Adrenal gland (tissue), 12 donors: Measurements from ENCODE around the gene ZNF775. TPM values are rescaled to one million over a fixed set of nuclear protein-coding genes. Genes with fewer than 3 reads are reported as not detected.

Experiments
- DNase-seq, 7 donors: peaks; one replicate each; pipeline ENCODE4 v3.0.0-alpha.2; 2019 to 2020
- H3K27ac ChIP-seq, 5 donors: fragments of 200-600 bp; sonication (generic) in 4 of 5; 1 replicate in 3 of 5; 2 replicates in 2 of 5; pipeline versions ENCODE4 v1.5.1 to v1.8.0; 2016 to 2020; ENCODE audit warnings: mild to moderate bottlenecking in 1 of 5
- H3K27me3 ChIP-seq: fragments of 200-600 bp; 2 replicates; pipeline ENCODE4 v1.8.0; 2021
- H3K36me3 ChIP-seq, 2 donors: fragments of 200-600 bp; replicated peaks in 1 of 2; 1 replicate in 1 of 2; 2 replicates in 1 of 2; pipeline versions ENCODE4 v1.5.1 to v1.8.0; 2018 to 2022
- H3K4me1 ChIP-seq, 2 donors: fragments of 200-600 bp; replicated peaks in 1 of 2; 1 replicate in 1 of 2; 2 replicates in 1 of 2; pipeline versions ENCODE4 v1.5.1 to v1.8.0; 2018 to 2021
- H3K4me3 ChIP-seq, 4 donors: fragments of 200-600 bp; sonication (generic) in 3 of 4; one replicate each; pipeline ENCODE4 v1.5.1; 2016 to 2018
- H3K9me3 ChIP-seq, 3 donors: fragments of 200-600 bp; sonication (generic) in 1 of 3; replicated peaks in 1 of 3; 1 replicate in 2 of 3; 2 replicates in 1 of 3; pipeline versions ENCODE4 v1.5.1 to v1.8.0; 2016 to 2021
- POLR2A ChIP-seq, 2 donors: fragments of 450-650 bp; IDR thresholded peaks; one replicate each; pipeline ENCODE4 v1.6.1; 2017; ENCODE audit warnings: antibody characterized with exemption in 2 of 2, mild to moderate bottlenecking in 2 of 2, moderate library complexity in 1 of 2
- whole genome bisulfite sequencing, 4 donors: extraction: QIAGEN DNeasy Blood & Tissue Kit in 2 of 4; methylation state at CpG; one replicate each; pipeline versions ENCODE4 v1.1.5 to v1.1.7; 2013 to 2017; 5-methylcytosine and 5-hydroxymethylcytosine counted together
- intact Hi-C, 2 donors: fragments of 100-400 bp; cut with DNase I; formaldehyde crosslinking; loops; one replicate each; pipeline versions ENCODE4 v1.14.1 to v1.15.0; 2022 to 2023
- polyA plus RNA-seq, 3 donors: library from polyadenylated mRNA; stranded (reverse); fragments of 200-250 nt in 2 of 3; fragments of 350-450 nt in 1 of 3; fragmentation: Illumina TruSeq in 1 of 3; extraction: RNeasy Lipid Tissue Mini Kit (QIAGEN cat#74804) in 1 of 3; gene quantifications; one replicate each; pipeline ENCODE4 v1.2.3, GENCODE V29; 2013 to 2014
- total RNA-seq, 9 donors: library from RNA; depleted of rRNA in 4 of 9; stranded (reverse); fragments of >200 nt in 4 of 9; fragments of 120-200 nt in 1 of 9; fragmentation: NEBNext Ultra II Directional in 1 of 9; extraction: Animal tissue kit (Norgen Biotek cat#: 25700) in 1 of 9; gene quantifications; one replicate each; pipeline versions ENCODE4 v1.1.0 to v1.2.4, GENCODE V29; 2013 to 2023
- TF ChIP-seq, protein P1 (sequence below), 6 experiments: fragments of 450-650 bp in 4 of 6; fragments of 200-600 bp in 2 of 6; sonication (generic) in 1 of 6; IDR thresholded peaks; 1 replicate in 5 of 6; 2 replicates in 1 of 6; pipeline versions ENCODE4 v1.5.1 to v1.8.0; 2016 to 2021; ENCODE audit warnings: antibody characterized with exemption in 6 of 6, mild to moderate bottlenecking in 2 of 6, moderate library complexity in 1 of 6
- donor health status: healthy with polysubstance abuse.
- donor health status: Bipolar disorder and iron deficiency.
- donor health status: DM: yes; HTN: yes; CAD: no.
- donor health status: DM: no; HTN: no; CAD: no.
- donor health status: DM: no; HTN: no; CAD: no.
- donor health status: DM: yes; HTN: yes; CAD: no.

Gene ZNF775
- total and polyA plus RNA-seq, 12 donors = 0.26 to 13.9 (median 6.1) TPM

- no peak overlapping the region for H3K4me3 ChIP-seq
- no peaks in the 10 kb centered on the region for H3K9me3 ChIP-seq
- TF ChIP-seq, protein P1, sequence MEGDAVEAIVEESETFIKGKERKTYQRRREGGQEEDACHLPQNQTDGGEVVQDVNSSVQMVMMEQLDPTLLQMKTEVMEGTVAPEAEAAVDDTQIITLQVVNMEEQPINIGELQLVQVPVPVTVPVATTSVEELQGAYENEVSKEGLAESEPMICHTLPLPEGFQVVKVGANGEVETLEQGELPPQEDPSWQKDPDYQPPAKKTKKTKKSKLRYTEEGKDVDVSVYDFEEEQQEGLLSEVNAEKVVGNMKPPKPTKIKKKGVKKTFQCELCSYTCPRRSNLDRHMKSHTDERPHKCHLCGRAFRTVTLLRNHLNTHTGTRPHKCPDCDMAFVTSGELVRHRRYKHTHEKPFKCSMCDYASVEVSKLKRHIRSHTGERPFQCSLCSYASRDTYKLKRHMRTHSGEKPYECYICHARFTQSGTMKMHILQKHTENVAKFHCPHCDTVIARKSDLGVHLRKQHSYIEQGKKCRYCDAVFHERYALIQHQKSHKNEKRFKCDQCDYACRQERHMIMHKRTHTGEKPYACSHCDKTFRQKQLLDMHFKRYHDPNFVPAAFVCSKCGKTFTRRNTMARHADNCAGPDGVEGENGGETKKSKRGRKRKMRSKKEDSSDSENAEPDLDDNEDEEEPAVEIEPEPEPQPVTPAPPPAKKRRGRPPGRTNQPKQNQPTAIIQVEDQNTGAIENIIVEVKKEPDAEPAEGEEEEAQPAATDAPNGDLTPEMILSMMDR (IDR thresholded peaks at IDR 0.05) = no peak
- TF ChIP-seq POLR2A (IDR thresholded peaks at IDR 0.05) = no peak
- DNase-seq = no peak
- WGBS, 4 donors = 68 to 80% (median 76%) methylated on average over 5 of the region's 5 CpGs
- H3K36me3 ChIP-seq = peaks cover 0 to 3% of the 10 kb centered on the region in 2 donors
- intact Hi-C loops = no loop called here
- peaks cover 17 to 20% of the 10 kb centered on the region in 2 donors for H3K4me1 ChIP-seq
- no peak overlapping the region for H3K27ac ChIP-seq
- no peaks in the 10 kb centered on the region for H3K27me3 ChIP-seq
Measured at GRCh38 chr7:150365673-150366398, 13.3 kb upstream of the ZNF775 start.

DNA sequence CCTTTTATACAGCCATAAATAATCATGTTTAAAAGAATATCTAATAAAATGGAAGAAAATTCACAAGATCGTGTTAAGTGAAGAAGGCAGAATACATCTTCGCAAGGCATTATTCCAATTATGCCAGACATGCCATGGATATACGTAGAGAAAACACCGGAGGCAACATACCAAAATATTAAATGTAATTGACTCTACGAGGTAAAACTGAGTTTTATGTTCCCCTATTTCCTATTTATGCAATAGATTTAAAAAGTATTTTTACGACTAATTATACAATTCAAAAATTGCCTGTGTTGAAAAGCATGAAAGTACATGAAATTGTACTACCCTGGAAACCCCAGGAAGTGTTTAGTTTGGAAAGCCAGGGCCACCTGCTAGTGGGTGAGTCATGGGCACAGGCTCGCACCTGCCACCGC is 11.4 kb upstream of the ZNF775 start:
- Histone ChIP-seq H3K4me1 (peaks cover 20 to 28% of the 10 kb centered on the region in 2 donors), H3K27ac (peak overlapping the region; percentile 61 to 99 (median 97)), H3K9me3 (no peaks in the 10 kb centered on the region), H3K36me3 (peaks cover 0 to 21% of the 10 kb centered on the region in 2 donors), H3K4me3 (peak overlapping the region in 2 of 4 donors; percentile 63 to 74), H3K27me3 (no peaks in the 10 kb centered on the region)
- 44 to 73% (median 53%) methylated on average over 6 to 8 of the region's 8 CpGs for WGBS, 4 donors
- DNase-seq = no peak
- intact Hi-C loops = loop anchor here in 1 of 2 donors (2.0 kb wide), 1 partner anchor 43 kb away; no protein-coding TSS in a partner anchor
- TF ChIP-seq, protein P1 (IDR thresholded peaks at IDR 0.05) = no peak

DNA sequence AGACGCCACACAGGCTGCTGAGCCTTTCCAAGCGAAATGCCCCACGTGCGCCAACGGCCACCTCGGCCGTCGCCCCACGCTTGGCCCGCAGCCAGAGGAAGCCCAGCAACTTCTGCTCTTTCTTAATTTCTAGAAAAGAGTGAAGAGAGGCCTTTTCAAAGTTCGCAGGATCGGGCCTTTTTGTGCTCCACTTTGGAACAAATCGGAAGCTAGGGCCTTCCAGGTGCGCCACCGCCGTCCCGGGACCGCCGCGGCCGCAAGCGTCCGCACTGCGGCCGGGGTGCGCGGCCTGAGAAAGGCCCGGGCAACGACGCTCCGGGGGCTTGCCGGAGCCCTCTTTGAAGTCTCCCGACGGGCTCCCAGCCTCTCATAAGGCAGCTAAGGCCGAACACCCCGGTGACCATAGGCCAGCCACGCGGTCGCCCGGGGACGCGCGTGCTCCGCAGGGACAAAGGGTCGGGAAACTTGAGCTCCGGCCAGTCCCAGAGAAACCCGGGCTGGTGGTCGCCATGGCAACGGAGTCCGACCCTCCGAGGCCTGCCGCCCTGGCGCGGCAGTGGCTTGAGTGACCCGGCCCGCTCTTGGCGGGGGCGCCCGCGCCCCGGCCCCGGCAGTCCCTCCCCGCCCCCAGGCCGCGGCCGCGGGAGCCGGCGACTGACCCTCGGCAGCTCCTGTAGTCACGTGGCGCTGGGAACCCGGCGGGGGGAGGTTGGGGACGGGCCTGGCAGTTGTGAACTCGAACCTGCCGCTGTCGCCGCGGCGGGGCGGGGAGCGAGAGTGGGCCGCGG is 10.8 kb upstream of the ZNF775 start, which contains the start of gene REPIN1:
Gene REPIN1, plus strand, starts transcription at position 727 of the 788 bp plus-strand sequence. CDS start 890 bp downstream, outside the sequence.
- H3K27ac ChIP-seq = peak within 1 kb of the TSS; percentile 61 to 99 (median 97)
- H3K36me3 ChIP-seq = peaks cover 0 to 27% of the 10 kb centered on the region in 2 donors
- 0 to 1% (median 0%) methylated on average over 19 to 85 of the region's 85 CpGs; no CpG with 5 or more reads in 1 of the 4 donors for WGBS, 4 donors
- peak; percentile 94 to 97 (median 95) for DNase-seq
- peak within 1 kb of the TSS; percentile 62 to 91 (median 68) for H3K4me3 ChIP-seq
- no peaks in the 10 kb centered on the region for H3K27me3 ChIP-seq
- intact Hi-C loops = loop anchor here in 1 of 2 donors (2.0 kb wide), 1 partner anchor 43 kb away; no protein-coding TSS in a partner anchor
- H3K9me3 ChIP-seq = no peaks in the 10 kb centered on the region
- peak; percentile 53 to 85 for TF ChIP-seq POLR2A (IDR thresholded peaks at IDR 0.05)
- TF ChIP-seq, protein P1 (IDR thresholded peaks at IDR 0.05) = no peak
- H3K4me1 ChIP-seq = peaks cover 20 to 28% of the 10 kb centered on the region in 2 donors
